IgD-negative memory B cell (primary cell): Measurements from ENCODE around the gene SRD5A1. TPM values are rescaled to one million over a fixed set of nuclear protein-coding genes. Genes with fewer than 3 reads are reported as not detected.

ENCODE experiments used
- H3K27ac Mint-ChIP-seq, 3 donors: one replicate each; pipeline ENCODE4 v1.8.0; 2020 to 2022; ENCODE audit warnings: mild to moderate bottlenecking in 3 of 3, mixed read lengths in 3 of 3, moderate library complexity in 1 of 3
- H3K27me3 Mint-ChIP-seq: one replicate; pipeline ENCODE4 v1.8.0; 2021; ENCODE audit warnings: mixed read lengths
- H3K36me3 Mint-ChIP-seq: one replicate; pipeline ENCODE4 v1.8.0; 2020; ENCODE audit warnings: mild to moderate bottlenecking, mixed read lengths
- H3K4me1 Mint-ChIP-seq, 3 donors: one replicate each; pipeline ENCODE4 v1.8.0; 2020 to 2022; ENCODE audit warnings: mixed read lengths in 3 of 3, mild to moderate bottlenecking in 1 of 3
- H3K4me3 Mint-ChIP-seq, 4 donors: one replicate each; pipeline ENCODE4 v1.8.0; 2020 to 2022; ENCODE audit warnings: mild to moderate bottlenecking in 4 of 4, mixed read lengths in 4 of 4, moderate library complexity in 3 of 4
- H3K9me3 Mint-ChIP-seq, 3 donors: one replicate each; pipeline ENCODE4 v1.8.0; 2020 to 2021; ENCODE audit warnings: mixed read lengths in 3 of 3, mild to moderate bottlenecking in 1 of 3
- polyA plus RNA-seq: library from polyadenylated mRNA; unstranded; fragments of 300-500 nt; fragmentation: Illumina TruSeq; gene quantifications from one replicate; pipeline ENCODE4 v1.2.3, GENCODE V29; 2021

Gene SRD5A1
- polyA plus RNA-seq, 1 donor from 2014 or later = 14.9 TPM

DNA sequence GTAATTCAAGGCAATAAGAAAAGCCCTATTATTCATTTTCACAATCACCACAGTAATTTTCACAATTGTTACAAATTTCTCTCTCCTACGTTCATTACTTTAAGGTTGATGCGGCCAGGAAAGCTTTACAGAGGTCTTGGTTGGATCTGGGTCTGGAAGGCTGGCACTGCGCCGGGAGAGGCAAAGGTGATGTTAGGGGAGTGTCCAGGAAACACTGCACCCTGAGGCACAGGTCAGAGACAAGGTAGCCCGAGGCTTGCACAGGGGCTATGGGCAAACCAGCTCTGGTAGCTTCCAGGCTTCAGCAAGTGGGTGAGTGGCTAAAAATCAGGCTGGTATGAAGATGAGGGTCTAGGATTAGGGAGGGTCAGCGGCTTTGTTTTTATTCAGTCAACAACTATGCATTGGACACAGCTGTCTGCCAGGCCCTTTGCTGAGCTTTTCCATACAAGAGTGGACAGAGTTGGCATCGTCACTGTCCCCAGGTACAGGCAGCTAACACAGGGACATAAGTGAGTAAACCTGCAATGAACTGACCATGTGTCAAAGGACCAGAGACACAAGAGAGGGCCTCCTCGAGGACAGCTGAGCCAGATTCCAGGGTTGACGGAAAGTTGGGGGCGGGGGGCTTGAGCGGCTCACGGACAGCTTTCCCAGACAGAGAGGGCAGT lies 67.6 kb downstream of the SRD5A1 start:
- H3K9me3 Mint-ChIP-seq = peaks cover 0 to 3% (median 0%) of the 10 kb centered on the region in 3 donors
- H3K36me3 Mint-ChIP-seq = peaks cover 1% of the 10 kb centered on the region
- peaks cover 22% of the 10 kb centered on the region for H3K27me3 Mint-ChIP-seq
- H3K4me3 Mint-ChIP-seq = no peak overlapping the region
- H3K27ac Mint-ChIP-seq = no peak overlapping the region
- no peaks in the 10 kb centered on the region for H3K4me1 Mint-ChIP-seq

GRCh38 chr5:6701491-6701890 lies 68.3 kb downstream of the SRD5A1 start:
- H3K27ac Mint-ChIP-seq = no peak overlapping the region
- H3K36me3 Mint-ChIP-seq = peaks cover 1% of the 10 kb centered on the region
- no peak overlapping the region for H3K4me3 Mint-ChIP-seq
- peaks cover 0 to 1% (median 0%) of the 10 kb centered on the region in 3 donors for H3K9me3 Mint-ChIP-seq
- H3K4me1 Mint-ChIP-seq = peaks cover 0 to 2% (median 0%) of the 10 kb centered on the region in 3 donors
- H3K27me3 Mint-ChIP-seq = peaks cover 20% of the 10 kb centered on the region

DNA sequence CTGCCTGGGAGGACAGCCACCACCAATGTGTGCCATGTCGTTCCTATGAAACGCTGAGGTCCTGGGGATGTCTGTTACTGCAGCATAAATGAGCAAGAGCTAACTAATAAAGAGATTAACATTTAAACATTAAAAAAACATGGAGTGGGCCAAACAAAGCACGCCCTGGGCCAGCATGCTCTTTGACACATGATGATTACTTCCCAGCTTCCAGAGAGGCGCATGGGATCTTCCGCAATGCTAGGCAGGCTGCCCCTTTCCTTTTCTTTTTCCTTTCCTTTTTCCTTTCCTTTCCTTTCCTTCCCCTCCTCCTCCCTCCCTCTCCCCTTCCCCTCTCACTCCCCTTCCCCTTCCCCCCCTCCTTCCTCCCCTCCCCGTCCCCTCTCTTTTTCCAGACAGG lies 69.4 kb downstream of the SRD5A1 start:
- no peak overlapping the region for H3K27ac Mint-ChIP-seq

GRCh38 chr5:6703806-6704205 lies 70.6 kb downstream of the SRD5A1 start:
- Mint-ChIP-seq H3K4me1 (peaks cover 0 to 2% (median 0%) of the 10 kb centered on the region in 3 donors), H3K27ac (no peak overlapping the region), H3K36me3 (no peaks in the 10 kb centered on the region), H3K4me3 (no peak overlapping the region), H3K27me3 (peaks cover 14% of the 10 kb centered on the region), H3K9me3 (no peaks in the 10 kb centered on the region)

More for the DNA sequence above, 69.4 kb downstream of the SRD5A1 start:
- H3K27me3 Mint-ChIP-seq = peaks cover 14% of the 10 kb centered on the region
- no peaks in the 10 kb centered on the region for H3K9me3 Mint-ChIP-seq
- H3K4me3 Mint-ChIP-seq = no peak overlapping the region
- H3K4me1 Mint-ChIP-seq = peaks cover 0 to 2% (median 0%) of the 10 kb centered on the region in 3 donors
- no peaks in the 10 kb centered on the region for H3K36me3 Mint-ChIP-seq

DNA sequence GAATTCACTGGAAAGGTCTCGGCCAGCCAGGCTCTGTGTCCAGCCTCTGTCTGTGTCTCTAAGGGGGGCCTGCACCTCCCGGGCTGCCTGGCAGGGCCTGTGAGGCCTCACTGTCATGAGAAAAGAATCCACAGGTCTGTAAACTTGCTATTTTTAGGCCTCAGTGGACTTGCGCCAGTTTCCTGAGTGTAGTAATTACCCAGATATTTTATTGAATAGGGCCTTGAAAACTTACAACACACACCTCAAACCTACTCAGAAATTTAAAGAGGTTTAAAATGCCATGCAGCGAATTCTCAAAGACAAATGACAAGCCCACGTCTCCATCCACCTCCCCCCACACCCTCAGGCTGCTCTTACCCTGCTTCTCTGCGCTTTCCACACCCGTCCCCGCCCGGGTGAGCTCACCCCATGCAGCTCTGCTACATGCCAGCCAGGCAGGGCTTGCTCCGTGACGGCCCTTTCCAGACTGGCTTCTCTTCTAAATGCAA lies 71.2 kb downstream of the SRD5A1 start:
- H3K27me3 Mint-ChIP-seq = peaks cover 15% of the 10 kb centered on the region
- no peaks in the 10 kb centered on the region for H3K36me3 Mint-ChIP-seq
- no peaks in the 10 kb centered on the region for H3K9me3 Mint-ChIP-seq
- H3K27ac Mint-ChIP-seq = no peak overlapping the region
- H3K4me1 Mint-ChIP-seq = peaks cover 0 to 2% (median 0%) of the 10 kb centered on the region in 3 donors
- H3K4me3 Mint-ChIP-seq = no peak overlapping the region

GRCh38 chr5:6705088-6705487 lies 71.8 kb downstream of the SRD5A1 start:
- peak overlapping the region in 1 of 3 donors; percentile 54 for H3K27ac Mint-ChIP-seq
- H3K4me3 Mint-ChIP-seq = no peak overlapping the region
- no peaks in the 10 kb centered on the region for H3K9me3 Mint-ChIP-seq
- peaks cover 0 to 2% (median 0%) of the 10 kb centered on the region in 3 donors for H3K4me1 Mint-ChIP-seq
- no peaks in the 10 kb centered on the region for H3K36me3 Mint-ChIP-seq
- peaks cover 15% of the 10 kb centered on the region for H3K27me3 Mint-ChIP-seq

GRCh38 chr5:6705959-6706358 lies 72.7 kb downstream of the SRD5A1 start:
- Mint-ChIP-seq H3K36me3 (no peaks in the 10 kb centered on the region), H3K4me1 (peaks cover 0 to 2% (median 0%) of the 10 kb centered on the region in 3 donors), H3K27me3 (peaks cover 7% of the 10 kb centered on the region), H3K27ac (no peak overlapping the region), H3K4me3 (no peak overlapping the region), H3K9me3 (no peaks in the 10 kb centered on the region)

DNA sequence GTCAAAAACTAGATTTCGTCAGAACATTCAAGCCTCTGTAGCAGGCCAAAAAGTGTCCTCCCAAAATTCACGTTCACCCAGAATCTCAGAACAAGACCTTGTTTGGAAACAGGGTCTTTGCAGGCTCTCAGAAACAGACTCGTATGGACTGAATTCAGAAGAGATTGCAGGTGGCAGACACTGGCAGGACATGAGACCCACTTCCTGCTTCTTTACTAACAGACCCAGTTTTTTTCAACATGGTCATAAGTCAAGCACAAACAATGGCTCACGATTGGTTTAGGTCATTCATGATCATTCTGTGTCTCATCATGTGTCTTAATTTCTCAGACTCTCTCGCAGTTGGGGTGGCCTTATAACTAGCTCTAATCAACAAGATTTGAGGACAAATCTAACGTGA lies 74.6 kb downstream of the SRD5A1 start:
- Mint-ChIP-seq H3K9me3 (no peaks in the 10 kb centered on the region), H3K4me1 (peaks cover 0 to 6% (median 4%) of the 10 kb centered on the region in 3 donors), H3K27me3 (peaks cover 3% of the 10 kb centered on the region), H3K27ac (peak overlapping the region in 1 of 3 donors; percentile 40), H3K36me3 (no peaks in the 10 kb centered on the region), H3K4me3 (peak overlapping the region in 1 of 4 donors; percentile 48)

- Mint-ChIP-seq H3K4me1 (peaks cover 0 to 6% (median 4%) of the 10 kb centered on the region in 3 donors), H3K36me3 (no peaks in the 10 kb centered on the region), H3K9me3 (no peaks in the 10 kb centered on the region), H3K27me3 (peaks cover 3% of the 10 kb centered on the region), H3K4me3 (peak overlapping the region in 2 of 4 donors; percentile 41 to 59), H3K27ac (no peak overlapping the region)
Measured at GRCh38 chr5:6708814-6709213, 75.6 kb downstream of the SRD5A1 start.

- H3K4me3 Mint-ChIP-seq = peak overlapping the region in 2 of 4 donors; percentile 69 to 86
Measured at GRCh38 chr5:6710070-6710469, 76.8 kb downstream of the SRD5A1 start.

DNA sequence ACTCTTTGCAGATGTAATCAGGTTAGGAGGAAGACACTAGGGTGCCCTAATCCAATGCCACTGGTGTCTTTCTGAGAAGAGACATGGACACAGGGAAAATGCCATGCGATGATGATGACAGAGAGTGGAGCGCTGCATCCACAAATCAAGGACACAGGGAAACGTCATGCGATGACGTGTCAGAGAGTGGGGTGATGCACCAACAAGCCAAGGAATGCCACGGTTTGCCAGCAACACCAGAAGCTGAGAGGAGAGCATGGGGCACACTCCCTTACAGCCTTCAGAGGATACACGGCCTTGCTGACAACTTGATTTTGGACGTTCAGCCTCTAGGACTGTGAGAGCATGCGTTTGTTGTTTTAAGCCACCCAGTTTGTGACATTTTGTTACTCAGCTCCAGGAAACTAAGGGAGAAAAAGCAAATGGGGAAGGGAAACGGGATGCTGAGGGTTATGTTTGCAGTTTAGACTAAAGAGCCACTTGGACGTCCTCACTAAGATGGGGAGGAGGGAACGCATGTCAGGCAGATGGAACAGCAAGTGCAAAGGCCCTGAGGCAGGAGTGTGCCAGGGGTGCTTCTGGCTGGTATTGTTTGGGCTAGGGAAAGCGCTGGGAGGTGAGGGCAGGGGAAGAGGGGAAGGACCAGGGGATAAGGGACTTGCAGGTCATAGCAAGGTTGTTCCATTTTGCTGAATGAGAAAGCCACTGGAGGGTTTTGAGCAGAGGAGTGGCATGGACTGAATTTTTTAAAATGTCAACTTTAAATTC lies 77.5 kb downstream of the SRD5A1 start:
- Mint-ChIP-seq H3K27ac (peak overlapping the region in 1 of 3 donors; percentile 37), H3K4me3 (peak overlapping the region in 3 of 4 donors; percentile 49 to 86 (median 69)), H3K36me3 (no peaks in the 10 kb centered on the region), H3K9me3 (no peaks in the 10 kb centered on the region), H3K4me1 (peaks cover 11 to 12% (median 11%) of the 10 kb centered on the region in 3 donors), H3K27me3 (peaks cover 1% of the 10 kb centered on the region)

More at GRCh38 chr5:6710070-6710469, 76.8 kb downstream of the SRD5A1 start:
- Mint-ChIP-seq H3K36me3 (no peaks in the 10 kb centered on the region), H3K4me1 (peaks cover 4 to 7% (median 6%) of the 10 kb centered on the region in 3 donors), H3K27ac (peak overlapping the region in 1 of 3 donors; percentile 37), H3K9me3 (no peaks in the 10 kb centered on the region), H3K27me3 (peaks cover 1% of the 10 kb centered on the region)

DNA sequence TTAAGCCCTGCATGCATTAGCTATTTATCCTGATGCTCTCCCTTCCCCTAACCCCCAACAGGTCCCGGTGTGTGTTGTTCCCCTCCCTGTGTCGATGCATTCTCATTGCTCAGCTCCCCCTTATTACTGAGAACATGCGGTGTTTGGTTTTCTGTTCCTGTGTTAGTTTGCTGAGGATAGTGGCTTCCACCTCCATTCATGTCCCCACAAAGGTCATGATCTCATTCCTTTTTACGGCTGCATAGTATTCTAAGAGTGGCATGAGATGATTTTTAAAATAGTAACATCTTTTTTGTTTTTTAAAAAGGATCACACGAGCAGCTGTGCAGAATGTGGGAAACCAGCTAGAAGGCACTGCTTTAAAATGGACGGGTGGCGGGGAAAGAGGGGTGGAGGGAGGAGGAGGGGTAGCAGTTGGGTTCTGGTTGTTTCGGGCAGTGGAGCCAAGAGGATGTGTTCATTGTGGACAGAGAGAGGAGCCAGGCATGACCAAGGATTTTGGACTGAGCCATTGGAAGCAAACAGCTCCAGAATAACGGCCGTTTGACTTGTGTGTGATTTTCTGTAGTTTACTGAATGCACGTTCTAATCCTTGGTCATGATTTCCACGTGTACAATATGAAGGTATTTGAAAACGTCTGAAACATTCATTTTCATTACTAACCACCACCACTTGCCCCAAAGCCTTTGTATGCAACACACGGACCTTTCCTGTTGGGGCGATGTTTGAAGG lies 78.3 kb downstream of the SRD5A1 start:
- Mint-ChIP-seq H3K4me1 (peaks cover 18 to 19% (median 19%) of the 10 kb centered on the region in 3 donors), H3K36me3 (no peaks in the 10 kb centered on the region), H3K9me3 (no peaks in the 10 kb centered on the region), H3K4me3 (peak overlapping the region; percentile 86 to 95 (median 92)), H3K27me3 (peaks cover 1% of the 10 kb centered on the region), H3K27ac (peak overlapping the region; percentile 83 to 96 (median 96))

DNA sequence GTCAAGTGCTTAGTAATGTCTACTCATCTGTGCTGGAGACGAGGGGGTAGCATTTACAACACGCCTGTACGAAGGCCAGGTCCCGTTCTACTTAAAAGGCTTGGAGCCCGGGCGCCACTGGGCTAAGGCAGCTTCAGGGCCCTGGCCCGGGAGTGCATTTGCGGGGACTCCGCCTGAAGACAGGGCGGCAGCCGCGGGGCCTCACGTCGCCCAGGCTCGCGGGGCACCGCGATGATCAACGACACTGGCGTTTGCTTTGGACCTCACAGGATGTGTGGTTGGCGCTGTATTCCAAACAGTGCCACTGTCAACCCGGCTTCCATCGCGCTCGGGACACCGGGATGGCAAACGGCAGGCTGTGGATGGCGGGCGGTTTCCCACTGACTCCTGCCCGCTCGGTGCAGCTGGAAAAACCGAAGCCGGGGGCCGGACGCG lies 78.9 kb downstream of the SRD5A1 start:
- H3K4me3 Mint-ChIP-seq = peak overlapping the region; percentile 86 to 95 (median 92)
- H3K27me3 Mint-ChIP-seq = peaks cover 1% of the 10 kb centered on the region
- no peaks in the 10 kb centered on the region for H3K36me3 Mint-ChIP-seq
- peaks cover 19 to 23% (median 22%) of the 10 kb centered on the region in 3 donors for H3K4me1 Mint-ChIP-seq
- H3K27ac Mint-ChIP-seq = peak overlapping the region; percentile 83 to 96 (median 96)
- H3K9me3 Mint-ChIP-seq = no peaks in the 10 kb centered on the region

GRCh38 chr5:6712577-6713273 lies 79.5 kb downstream of the SRD5A1 start:
- Mint-ChIP-seq H3K36me3 (no peaks in the 10 kb centered on the region), H3K4me1 (peaks cover 24 to 29% (median 28%) of the 10 kb centered on the region in 3 donors), H3K27ac (peak overlapping the region; percentile 83 to 96 (median 96)), H3K27me3 (peaks cover 1% of the 10 kb centered on the region), H3K4me3 (peak overlapping the region; percentile 86 to 96 (median 92)), H3K9me3 (no peaks in the 10 kb centered on the region)
